ENCODE data around the gene AFM. TPM values are rescaled to one million over a fixed set of nuclear protein-coding genes. Genes with fewer than 3 reads are reported as not detected.

AFM gene
- total RNA-seq, 4 donors from 2014 or later, result 0.14 TPM; not detected in 3

DNA sequence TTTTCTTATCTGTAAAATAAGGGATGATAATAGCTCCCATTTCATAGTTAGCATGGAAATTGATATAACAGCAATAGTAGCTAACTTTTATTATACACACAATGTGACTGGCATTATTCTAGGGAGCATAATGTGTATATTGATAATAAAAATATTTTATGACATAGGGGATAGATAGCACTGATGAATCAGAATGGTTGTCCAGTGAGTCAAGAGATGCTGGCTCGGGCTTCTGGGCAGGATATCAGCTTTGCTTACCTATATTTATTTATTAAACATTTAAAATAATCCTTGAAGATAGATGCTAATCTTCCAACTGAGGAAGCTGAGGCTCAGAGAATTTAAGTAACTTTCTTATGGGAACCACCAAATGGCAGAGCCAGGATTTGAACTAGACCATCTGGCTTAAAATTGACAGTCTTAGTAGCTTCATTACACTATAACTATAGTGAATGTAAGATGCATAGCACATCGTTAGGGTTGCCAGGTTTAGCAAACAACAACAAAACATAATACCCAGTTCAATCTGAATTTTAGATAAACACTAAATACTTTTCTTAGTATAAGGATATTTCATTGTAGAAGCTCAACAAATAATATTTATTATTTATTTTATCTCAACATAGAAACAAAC is 42.8 kb upstream of the AFM start:
- Histone ChIP-seq H3K4me3 (no peak overlapping the region), H3K27me3 (no peaks in the 10 kb centered on the region), H3K27ac (no peak overlapping the region), H3K36me3 (no peaks in the 10 kb centered on the region), H3K4me1 (no peaks in the 10 kb centered on the region), H3K9me3 (no peaks in the 10 kb centered on the region)
- intact Hi-C loops (cut with DNase I; ENCODE audit: low total_unique reads), result no loop called here
- DNase-seq, result no peak
- TF ChIP-seq, protein P1, sequence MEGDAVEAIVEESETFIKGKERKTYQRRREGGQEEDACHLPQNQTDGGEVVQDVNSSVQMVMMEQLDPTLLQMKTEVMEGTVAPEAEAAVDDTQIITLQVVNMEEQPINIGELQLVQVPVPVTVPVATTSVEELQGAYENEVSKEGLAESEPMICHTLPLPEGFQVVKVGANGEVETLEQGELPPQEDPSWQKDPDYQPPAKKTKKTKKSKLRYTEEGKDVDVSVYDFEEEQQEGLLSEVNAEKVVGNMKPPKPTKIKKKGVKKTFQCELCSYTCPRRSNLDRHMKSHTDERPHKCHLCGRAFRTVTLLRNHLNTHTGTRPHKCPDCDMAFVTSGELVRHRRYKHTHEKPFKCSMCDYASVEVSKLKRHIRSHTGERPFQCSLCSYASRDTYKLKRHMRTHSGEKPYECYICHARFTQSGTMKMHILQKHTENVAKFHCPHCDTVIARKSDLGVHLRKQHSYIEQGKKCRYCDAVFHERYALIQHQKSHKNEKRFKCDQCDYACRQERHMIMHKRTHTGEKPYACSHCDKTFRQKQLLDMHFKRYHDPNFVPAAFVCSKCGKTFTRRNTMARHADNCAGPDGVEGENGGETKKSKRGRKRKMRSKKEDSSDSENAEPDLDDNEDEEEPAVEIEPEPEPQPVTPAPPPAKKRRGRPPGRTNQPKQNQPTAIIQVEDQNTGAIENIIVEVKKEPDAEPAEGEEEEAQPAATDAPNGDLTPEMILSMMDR (IDR thresholded peaks at IDR 0.05), result no peak
- TF ChIP-seq POLR2A (IDR thresholded peaks at IDR 0.05), result no peak

DNA sequence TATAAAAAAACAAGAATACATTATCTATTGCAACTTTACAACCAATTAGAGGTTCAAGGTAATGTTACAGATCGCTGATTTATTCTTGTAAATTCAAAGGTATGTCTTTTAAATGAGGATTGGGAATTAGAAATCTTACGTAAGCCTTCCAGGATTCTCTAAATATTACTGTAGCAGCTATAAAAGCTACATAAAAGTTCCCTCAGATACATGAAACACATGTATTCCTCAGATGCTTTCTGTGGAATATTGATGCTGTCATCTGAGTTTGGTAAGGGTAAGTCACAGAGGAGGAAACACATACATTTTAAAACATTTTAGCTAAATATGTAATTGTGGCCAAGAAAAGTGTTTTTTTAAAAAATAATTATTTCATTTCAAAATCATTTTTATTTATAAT is 42.1 kb upstream of the AFM start:
- Histone ChIP-seq H3K4me1 (no peaks in the 10 kb centered on the region), H3K27ac (no peak overlapping the region), H3K4me3 (no peak overlapping the region), H3K9me3 (no peaks in the 10 kb centered on the region), H3K27me3 (no peaks in the 10 kb centered on the region), H3K36me3 (no peaks in the 10 kb centered on the region)
- no peak for DNase-seq
- intact Hi-C loops (cut with DNase I; ENCODE audit: low total_unique reads), result no loop called here
- no peak for TF ChIP-seq POLR2A (IDR thresholded peaks at IDR 0.05)
- TF ChIP-seq, protein P1 (IDR thresholded peaks at IDR 0.05), result no peak

DNA sequence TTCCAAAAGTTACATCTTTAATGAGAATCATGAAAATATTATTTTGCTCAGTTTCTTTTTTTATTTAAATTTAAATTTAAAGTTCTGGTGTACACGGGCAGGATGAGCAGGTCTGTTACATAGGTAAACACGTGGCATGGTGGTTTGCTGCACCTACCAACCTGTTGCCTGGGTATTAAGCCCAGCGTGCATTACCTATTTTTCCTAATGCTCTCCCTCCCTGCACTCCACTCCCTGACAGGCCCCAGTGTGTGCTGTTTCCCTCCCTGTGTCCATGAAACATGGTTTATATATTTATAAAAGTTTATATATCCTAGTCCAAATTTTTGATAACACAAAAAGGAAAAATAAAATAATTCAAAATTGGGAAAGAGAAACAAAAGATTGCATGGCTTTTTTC is 41.6 kb upstream of the AFM start:
- no peak overlapping the region for H3K27ac ChIP-seq
- H3K36me3 ChIP-seq, result no peaks in the 10 kb centered on the region
- H3K4me1 ChIP-seq, result no peaks in the 10 kb centered on the region
- H3K27me3 ChIP-seq, result no peaks in the 10 kb centered on the region
- no peak overlapping the region for H3K4me3 ChIP-seq
- no peak for TF ChIP-seq POLR2A (IDR thresholded peaks at IDR 0.05)
- no peak for DNase-seq
- intact Hi-C loops (cut with DNase I; ENCODE audit: low total_unique reads), result no loop called here
- no peaks in the 10 kb centered on the region for H3K9me3 ChIP-seq

DNA sequence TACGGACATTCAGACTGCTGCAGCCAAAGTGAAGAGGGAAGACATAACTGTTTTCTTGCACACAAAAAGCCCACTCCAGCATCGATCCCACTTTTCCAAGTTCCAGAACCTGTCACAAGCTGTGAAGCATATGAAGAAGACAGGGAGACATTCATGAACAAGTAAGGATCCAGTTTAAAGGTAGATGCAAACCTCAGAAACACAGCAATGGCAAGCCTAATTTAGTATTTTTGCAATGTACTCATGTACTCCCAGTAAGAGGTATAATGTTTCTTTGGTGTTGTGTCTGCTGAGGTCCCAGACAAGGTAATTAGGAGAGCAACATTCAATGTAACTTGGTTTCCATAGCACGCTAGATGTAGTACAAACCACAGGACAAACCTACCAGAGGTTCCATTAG is 40.9 kb upstream of the AFM start:
- no peak for TF ChIP-seq POLR2A (IDR thresholded peaks at IDR 0.05)
- TF ChIP-seq, protein P1 (IDR thresholded peaks at IDR 0.05), result no peak
- no peaks in the 10 kb centered on the region for H3K4me1 ChIP-seq
- H3K27me3 ChIP-seq, result no peaks in the 10 kb centered on the region
- H3K27ac ChIP-seq, result no peak overlapping the region
- no peak overlapping the region for H3K4me3 ChIP-seq
- intact Hi-C loops (cut with DNase I; ENCODE audit: low total_unique reads), result no loop called here
- DNase-seq, result no peak
- H3K9me3 ChIP-seq, result no peaks in the 10 kb centered on the region
- H3K36me3 ChIP-seq, result no peaks in the 10 kb centered on the region

DNA sequence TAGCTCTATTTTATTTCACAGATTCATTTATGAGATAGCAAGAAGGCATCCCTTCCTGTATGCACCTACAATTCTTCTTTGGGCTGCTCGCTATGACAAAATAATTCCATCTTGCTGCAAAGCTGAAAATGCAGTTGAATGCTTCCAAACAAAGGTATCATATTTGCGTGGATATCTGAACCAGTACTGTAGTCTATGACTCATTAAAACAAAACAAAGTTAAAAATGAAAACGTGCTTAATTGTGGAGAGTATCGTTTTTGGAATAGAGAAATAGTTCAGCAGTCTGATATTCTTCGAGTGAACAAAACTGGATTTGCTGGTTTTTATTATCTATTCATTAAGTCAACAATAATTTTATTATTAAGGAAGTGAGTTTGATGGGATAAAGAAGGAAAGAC is 39.3 kb upstream of the AFM start:
- no peaks in the 10 kb centered on the region for H3K4me1 ChIP-seq
- DNase-seq, result no peak
- H3K36me3 ChIP-seq, result no peaks in the 10 kb centered on the region
- no peak overlapping the region for H3K4me3 ChIP-seq
- H3K27me3 ChIP-seq, result no peaks in the 10 kb centered on the region
- TF ChIP-seq POLR2A (IDR thresholded peaks at IDR 0.05), result no peak
- TF ChIP-seq, protein P1 (IDR thresholded peaks at IDR 0.05), result no peak
- H3K9me3 ChIP-seq, result no peaks in the 10 kb centered on the region
- H3K27ac ChIP-seq, result no peak overlapping the region
- intact Hi-C loops (cut with DNase I; ENCODE audit: low total_unique reads), result no loop called here

DNA sequence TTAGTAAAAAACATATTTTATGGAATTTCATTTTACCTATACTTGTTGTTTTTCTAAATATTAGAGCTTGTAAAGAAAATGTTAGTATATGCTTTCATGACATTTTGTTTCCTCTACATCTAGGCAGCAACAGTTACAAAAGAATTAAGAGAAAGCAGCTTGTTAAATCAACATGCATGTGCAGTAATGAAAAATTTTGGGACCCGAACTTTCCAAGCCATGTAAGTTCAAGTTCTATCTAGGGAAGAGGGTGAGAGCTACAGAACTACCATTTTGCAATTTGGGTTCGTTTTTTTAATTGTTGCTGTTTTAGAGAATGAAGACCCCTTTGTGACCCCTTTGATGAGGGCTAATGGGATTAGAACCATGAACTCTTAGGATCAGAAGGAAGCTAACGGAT is 38.3 kb upstream of the AFM start:
- intact Hi-C loops (cut with DNase I; ENCODE audit: low total_unique reads), result no loop called here
- Histone ChIP-seq H3K36me3 (no peaks in the 10 kb centered on the region), H3K9me3 (no peaks in the 10 kb centered on the region), H3K4me3 (no peak overlapping the region), H3K27me3 (no peaks in the 10 kb centered on the region), H3K4me1 (no peaks in the 10 kb centered on the region), H3K27ac (no peak overlapping the region)
- TF ChIP-seq, protein P1 (IDR thresholded peaks at IDR 0.05), result no peak
- TF ChIP-seq POLR2A (IDR thresholded peaks at IDR 0.05), result no peak
- no peak for DNase-seq
